GM20431 (cell line): ENCODE measurements around the gene LRGUK.
"Not testable (repeated sequence)": the region's sequence is repeated elsewhere in the genome, so short reads cannot be mapped to it uniquely, and the experiment has no call there.

ENCODE experiments used
- in situ Hi-C: fragments of 300-500 bp; cut with MseI, MboI; formaldehyde crosslinking; loops from one replicate; pipeline ENCODE4 v1.15.0; 2020; ENCODE audit warnings: low sequenced_read_pairs; ENCODE audit not compliant: unreplicated experiment

The LRGUK gene

DNA sequence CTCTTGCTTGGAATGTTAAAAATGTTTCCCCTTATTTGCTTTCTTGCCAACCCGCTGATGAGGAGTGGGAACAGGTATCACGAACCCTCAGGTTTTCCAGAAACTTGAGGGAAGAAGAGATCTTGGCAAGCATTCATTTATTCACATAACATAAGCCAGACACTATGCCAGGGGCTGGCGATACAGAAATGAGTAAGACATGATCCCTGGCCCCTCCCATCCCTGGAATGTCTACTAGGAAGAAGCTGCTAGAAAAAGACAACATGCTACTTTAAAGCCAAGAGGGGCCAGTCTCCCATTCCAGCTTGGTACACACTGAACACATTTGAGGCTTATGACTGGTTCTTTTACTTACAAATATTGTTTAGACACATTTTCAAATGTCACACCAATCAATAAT lies 163.1 kb downstream of the LRGUK start:
- in situ Hi-C loops, result no loop called here

DNA sequence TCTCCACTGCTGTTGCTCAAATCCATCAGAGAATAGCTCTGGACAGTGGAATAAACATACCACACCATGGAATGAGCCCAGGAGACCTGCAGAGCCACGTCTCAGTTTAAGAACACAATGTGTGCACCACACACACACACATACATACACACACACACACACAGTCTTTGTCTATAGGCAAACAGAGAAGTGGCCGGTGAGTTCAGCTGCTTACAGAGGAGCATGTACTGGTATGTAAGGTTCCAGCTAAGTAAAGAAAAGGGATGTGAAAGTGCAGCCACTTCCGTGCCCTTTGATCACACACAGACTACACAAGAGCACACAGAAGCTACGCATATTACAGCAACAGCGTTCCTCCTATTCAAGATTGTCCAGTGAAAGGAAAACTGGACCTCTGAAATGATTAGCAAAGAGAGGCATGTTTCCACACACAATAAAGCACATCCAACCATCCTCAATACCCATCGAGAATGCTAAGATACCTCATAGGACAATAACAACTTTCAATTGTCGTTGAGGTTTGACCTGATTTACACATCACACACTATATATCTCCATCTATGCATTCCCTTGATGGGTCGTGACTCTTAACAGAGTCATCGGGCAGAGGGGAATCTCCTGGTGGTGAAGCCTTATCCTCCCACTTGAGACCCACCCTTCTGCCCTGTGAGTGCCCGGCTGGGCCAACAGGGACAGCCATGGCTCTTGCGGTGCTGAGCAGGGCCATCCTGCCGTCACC lies 166.0 kb downstream of the LRGUK start:
- in situ Hi-C loops, result no loop called here

DNA sequence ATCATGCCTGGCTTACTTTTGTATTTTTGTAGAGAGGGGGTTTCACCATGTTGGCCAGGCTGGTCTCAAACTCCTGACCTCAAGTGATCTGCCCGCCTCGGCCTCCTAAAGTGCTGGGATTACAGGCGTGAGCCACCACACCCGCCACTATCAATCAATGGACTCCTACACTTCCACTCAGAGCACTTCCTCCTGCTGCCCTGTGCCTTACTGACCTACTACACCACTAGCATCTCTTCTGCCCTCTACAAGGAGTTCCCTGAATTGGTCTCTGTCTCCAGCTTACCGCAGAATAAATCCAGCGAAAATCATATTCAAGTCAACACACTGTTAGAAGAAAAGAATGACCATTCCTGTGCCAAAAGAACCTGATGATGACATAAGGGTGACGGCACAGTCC lies 168.8 kb downstream of the LRGUK start:
- in situ Hi-C loops, result not testable (repeated sequence)

DNA sequence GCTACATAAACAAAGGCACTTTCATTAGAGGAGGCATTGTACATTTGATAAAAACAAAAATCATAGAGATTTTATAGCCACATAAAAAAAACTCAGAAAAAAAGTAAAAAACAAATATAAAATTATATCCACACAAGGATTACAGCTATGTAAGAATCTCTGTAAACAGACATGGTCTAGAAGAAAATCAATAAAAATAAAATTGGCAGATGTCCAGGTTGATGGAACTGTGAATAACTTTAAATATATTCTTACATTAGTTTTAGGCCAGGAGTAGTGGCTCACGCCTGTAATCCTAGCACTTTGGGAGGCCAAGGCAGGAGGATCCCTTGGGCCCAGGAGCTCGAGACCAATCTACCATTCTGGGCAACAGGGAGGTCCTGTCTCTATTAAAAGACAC lies 170.3 kb downstream of the LRGUK start:
- in situ Hi-C loops, result no loop called here

DNA sequence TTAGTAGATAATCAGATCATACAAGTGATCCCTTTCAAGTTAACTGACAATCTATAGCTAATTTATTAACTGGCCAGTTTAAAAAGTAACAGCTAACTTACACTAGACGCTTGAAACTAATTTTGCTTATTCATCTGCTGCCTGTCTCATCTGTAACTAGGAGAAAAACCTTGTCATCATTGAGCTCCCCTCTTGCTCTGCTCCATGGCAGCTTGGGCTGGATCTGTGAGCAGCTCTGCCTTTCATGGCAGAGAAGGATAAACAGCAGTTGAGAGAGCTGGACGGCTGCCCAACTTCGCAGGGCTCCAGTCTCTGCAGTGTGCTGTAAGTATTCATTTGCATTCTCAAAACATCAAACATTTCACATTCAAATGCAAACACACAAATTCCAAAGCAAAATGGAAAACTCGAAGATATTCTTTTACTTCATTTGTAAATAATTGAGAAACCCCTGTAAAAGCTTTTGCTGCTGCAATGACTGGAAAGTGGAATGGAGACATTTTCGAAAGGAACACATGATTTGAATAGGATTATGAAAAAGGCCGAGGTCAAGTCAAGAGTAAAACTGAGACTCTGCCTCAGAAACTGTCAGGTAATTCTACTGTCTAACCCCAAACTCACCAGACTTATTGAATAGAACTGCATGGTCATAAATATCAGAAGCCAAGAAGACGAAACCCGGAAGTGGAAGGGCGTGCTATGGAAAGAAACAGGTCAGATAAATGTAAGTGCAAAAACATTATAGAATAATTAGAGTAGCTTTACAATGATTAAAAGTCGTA lies 172.0 kb downstream of the LRGUK start:
- in situ Hi-C loops, result no loop called here

DNA sequence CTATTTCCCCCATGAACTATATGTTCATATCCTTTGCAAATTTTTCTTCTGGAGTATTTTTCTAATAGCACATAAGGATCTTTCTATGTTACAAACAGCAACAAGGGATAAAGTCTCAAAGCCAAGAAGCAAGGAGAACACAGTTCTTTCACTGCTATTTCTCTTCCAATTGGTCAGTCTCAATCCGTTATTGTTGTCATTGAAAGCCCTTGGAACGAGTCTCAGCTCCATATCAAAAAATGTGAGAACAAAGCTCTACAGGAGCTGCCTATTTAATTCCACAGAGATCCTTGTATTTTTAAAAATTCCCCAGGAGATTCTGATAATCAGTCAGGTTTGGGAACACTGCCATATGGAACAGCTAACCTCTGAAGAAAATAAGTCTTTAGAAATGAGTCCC lies 173.8 kb downstream of the LRGUK start:
- in situ Hi-C loops, result no loop called here

DNA sequence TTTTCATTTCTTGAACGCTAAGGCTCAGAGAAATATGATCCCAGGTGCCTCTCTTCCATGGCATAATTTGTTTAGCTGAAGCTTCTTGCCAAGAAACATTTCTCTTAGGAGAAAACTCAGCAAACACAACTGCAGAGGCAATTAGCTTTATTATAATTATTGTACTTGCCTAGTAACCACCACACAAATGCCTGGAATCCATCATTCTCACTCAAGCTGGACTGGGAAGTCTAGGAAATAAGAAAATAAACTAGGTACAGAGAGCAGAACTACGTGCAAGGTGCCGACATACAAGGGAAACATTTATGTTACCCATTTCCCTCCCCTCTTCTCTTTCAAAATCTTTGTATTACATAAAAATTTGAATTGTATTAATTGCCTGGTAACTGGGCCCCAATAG lies 174.5 kb downstream of the LRGUK start:
- in situ Hi-C loops, result no loop called here

DNA sequence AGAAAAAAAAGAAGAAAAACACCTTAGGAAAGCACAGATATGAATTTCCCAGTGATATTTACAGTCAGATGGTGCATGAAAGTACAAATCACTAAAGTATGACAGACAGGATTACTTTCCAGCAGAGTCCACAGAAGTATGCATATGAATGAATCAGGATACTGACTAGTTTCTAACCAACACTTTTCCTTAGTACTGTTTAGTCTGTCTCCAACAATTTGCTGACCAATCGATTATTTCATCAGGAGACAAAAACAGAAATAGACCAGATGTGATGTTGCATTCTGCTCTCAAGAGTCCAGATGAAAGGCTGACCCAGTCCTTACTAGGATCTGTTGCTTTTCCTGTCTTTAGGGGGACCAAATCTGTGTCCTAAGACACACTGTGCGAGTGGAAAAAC lies 175.0 kb downstream of the LRGUK start:
- in situ Hi-C loops, result no loop called here

DNA sequence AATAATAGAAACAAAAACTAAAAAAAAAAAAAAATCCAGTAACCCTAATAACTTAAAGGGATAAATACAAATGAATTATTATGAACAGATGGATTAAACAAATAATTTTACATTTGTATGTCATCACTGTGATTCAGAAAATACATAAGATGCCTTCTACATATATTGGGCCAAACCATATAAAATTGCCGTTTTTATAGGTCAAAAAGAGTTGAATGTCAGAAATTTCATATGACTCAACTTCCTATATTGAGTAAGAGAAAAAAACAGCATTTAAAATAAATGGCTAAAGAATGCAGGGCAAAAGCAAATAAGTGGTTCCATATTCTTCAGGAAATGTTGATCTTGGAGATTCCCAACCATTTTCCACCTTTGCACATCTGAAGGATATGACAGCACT lies 180.2 kb downstream of the LRGUK start:
- in situ Hi-C loops, result no loop called here

DNA sequence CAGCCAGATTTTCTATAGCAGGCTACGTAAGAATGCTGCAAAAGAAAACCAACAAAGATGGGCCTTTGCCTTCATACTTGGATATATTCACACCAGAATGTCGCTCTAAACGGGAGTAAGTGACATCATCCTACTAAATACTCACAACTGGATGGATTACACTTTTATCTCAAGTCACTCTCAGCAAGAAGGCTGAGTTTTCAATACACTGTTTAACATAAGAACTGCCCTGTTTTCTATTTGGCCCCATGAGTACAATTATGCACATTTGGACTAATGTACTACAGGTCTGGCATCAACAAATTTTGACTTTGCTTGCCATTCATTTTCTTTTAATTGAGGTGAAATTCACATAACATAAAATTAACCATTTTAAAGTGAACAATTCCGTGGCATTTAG lies 181.4 kb downstream of the LRGUK start:
- in situ Hi-C loops, result no loop called here

DNA sequence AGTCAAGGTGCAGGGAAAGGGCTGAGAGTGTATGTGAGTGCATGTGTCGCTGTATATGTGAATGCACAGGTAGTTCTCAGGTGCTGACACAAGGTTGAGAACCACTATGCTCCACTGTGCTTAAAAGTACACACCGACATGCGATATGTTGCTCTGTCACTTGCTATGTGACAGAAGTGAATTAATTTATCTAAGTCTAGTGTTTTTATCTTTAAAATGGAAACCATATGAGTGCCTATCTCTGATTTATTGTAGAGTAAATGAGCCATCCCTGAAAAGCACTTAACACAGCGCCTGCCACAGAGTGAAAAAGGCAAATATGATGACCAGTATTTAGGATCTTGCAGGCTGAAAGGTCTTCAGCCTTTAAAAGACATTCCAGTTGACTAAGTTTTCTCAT lies 184.7 kb downstream of the LRGUK start:
- in situ Hi-C loops, result no loop called here

DNA sequence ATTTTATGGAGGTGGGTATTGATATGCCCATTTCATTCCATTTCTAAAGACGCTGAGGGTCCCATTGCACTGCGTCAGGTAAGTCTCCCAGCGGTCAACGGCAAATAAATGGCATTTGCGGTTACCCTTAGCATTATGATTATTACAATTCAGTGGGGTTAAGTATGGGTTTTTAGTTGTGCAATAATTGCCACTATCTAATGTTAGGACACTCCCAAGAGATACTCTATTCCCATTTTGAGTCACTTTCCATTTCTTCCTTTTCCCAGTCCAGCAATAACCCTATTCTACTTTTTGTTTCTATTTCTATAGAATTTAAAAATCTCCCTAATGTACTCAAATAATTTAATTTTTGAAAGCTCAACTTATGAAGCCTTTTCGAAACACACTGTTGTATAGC lies 185.6 kb downstream of the LRGUK start:
- in situ Hi-C loops, result no loop called here

DNA sequence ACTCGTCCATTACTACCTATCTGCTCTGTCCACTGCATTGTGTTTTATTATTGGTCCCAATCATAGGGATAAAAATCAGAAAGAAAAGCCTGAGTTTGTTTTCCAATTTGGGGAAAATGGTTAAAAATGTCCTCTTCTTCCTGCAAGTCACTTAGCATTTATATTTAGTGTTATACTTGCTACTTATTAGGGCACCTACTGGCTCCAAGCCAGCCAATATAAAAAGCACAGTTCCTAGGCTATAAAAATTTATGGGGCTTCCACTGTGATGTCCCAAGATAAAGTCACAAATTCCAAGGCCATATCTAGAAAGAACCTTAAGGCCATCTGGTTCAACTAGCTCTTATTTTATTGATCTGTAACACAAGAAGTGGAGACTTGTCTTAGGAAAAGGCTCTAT lies 186.4 kb downstream of the LRGUK start:
- in situ Hi-C loops, result no loop called here
